Measurements from ENCODE around the gene TRAF5.
A peak's percentile ranks its signal among the peaks of the same experiment; 100 is the strongest.
"Not testable (repeated sequence)": the region's sequence is repeated elsewhere in the genome, so short reads cannot be mapped to it uniquely, and the experiment has no call there.

Gene TRAF5, protein sequence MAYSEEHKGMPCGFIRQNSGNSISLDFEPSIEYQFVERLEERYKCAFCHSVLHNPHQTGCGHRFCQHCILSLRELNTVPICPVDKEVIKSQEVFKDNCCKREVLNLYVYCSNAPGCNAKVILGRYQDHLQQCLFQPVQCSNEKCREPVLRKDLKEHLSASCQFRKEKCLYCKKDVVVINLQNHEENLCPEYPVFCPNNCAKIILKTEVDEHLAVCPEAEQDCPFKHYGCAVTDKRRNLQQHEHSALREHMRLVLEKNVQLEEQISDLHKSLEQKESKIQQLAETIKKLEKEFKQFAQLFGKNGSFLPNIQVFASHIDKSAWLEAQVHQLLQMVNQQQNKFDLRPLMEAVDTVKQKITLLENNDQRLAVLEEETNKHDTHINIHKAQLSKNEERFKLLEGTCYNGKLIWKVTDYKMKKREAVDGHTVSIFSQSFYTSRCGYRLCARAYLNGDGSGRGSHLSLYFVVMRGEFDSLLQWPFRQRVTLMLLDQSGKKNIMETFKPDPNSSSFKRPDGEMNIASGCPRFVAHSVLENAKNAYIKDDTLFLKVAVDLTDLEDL

GRCh38 chr1:211326528-211327345, at the start of gene TRAF5:
Gene TRAF5, plus strand, starts transcription at chr1:211326833. Its CDS starts 26,407 bp downstream, at chr1:211353240.
- DNase-seq: peak; percentile 38 to 55

DNA sequence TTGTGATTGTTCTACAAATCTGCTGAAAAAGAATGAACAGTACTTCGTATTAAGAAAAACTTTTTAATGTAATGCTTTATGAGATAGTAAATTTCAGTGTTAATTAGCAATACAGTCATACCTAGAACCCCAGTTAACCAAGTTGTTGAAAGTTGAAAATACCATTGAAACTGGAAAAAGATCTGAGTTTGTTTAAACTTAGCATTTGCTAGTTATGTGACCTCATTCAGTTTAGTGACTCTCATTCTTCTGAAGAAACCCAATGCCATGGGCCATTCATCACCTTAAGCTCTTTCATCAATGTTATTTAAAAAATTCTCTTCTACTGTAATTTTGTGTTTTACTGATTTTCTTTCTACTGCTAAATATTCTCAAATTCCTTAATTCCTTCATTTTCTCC, 47.3 kb upstream of the TRAF5 start:
- no peak for DNase-seq

- DNase-seq: no peak
Observed at GRCh38 chr1:211280910-211281309, 45.7 kb upstream of the TRAF5 start.

GRCh38 chr1:211281320-211282022, 45.2 kb upstream of the TRAF5 start:
- DNase-seq: no peak

DNA sequence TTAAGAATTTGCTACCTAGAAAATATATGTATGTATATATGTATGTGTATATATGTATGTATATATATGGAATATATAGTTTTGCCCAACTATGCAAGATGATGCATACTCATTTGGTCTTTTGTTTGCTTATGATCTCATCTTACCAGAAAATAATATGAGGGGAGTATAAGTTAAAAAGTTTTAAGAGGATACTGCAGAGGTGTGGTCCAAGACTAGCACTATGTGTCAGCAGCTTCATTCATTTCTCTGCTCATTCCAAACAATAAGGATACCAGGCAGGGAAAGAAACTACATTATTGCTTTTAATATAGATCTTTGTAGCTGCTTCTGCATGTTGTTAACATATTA, 44.6 kb upstream of the TRAF5 start:
- no peak for DNase-seq

DNA sequence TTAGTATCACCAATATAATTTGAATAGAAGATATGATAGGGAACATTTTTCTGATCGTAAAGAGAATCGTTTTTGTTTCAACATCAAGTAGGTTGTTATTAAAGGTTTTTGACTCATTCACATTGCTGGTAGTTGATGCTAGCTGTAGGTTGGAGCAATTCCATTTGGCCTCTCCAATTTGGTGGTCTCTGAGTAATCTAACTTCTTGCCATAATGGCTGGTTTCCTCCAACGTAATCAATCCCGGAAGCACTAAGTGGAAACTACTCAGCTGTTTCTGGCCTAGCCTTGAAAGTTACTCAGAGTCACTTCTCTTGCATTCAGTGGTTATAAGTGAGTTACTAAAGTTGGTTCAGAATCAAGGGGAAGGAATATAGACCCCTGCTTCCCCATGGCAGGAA, 41.4 kb upstream of the TRAF5 start:
- DNase-seq: no peak

- no peak for DNase-seq
Observed at GRCh38 chr1:211287218-211287617, 39.4 kb upstream of the TRAF5 start.

- DNase-seq: no peak
Observed at GRCh38 chr1:211292411-211292810, 34.2 kb upstream of the TRAF5 start.

DNA sequence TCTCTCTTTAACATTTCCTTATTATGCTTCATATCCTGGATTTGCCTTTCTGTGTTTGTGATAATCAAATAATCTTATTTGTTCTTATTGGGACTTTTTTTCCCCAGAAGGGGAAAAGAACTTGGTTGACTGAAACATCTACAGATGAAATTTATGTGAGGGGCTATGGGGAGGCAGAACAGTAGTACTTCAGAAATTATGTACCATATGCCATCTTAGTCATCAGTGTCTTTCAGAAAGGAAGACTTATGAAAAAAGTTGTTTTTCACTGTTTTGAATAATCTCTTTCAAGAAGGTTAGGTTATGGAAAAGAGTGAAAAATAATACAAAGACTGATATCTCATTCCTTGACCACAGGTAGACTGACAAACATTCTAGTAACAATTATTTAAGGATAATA, 30.2 kb upstream of the TRAF5 start:
- DNase-seq: no peak

DNA sequence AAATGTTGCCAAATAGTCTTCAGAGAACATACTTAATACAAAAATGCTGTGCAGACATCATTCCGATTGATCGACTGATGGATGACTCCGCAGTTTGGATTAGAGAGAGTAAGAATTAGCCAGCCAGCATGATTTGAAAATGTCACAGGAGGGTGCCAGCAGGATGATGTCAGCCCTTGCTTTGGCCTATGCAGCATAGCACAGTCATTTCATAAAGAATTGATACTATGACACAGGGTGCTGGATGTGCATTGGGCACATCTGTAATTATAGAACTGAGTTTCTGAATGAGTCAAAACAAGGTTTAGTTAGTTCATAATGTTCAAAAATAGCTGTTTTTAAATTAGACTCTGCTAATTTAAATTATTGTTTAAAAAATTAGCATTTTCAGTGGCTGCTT, 21.6 kb upstream of the TRAF5 start:
- DNase-seq: no peak

GRCh38 chr1:211309617-211310016, 17.0 kb upstream of the TRAF5 start:
- no peak for DNase-seq

DNA sequence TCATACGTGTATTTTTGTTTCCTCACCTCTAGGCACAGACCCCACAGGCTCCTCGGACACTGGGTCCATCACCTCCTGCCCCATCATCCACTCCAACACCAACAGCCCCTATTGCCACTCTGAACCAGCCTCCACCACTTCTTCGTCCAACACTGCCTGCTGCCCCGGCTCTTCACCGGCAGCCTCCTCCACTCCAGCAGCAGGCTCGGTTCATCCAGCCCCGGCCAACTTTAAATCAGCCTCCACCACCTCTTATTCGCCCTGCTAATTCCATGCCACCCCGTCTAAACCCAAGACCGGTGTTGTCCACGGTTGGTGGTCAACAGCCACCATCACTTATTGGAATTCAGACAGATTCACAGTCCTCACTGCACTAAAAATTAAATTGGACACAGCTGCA, 13.2 kb upstream of the TRAF5 start:
- DNase-seq: no peak

GRCh38 chr1:211318576-211319280, 7.9 kb upstream of the TRAF5 start:
- no peak for DNase-seq

DNA sequence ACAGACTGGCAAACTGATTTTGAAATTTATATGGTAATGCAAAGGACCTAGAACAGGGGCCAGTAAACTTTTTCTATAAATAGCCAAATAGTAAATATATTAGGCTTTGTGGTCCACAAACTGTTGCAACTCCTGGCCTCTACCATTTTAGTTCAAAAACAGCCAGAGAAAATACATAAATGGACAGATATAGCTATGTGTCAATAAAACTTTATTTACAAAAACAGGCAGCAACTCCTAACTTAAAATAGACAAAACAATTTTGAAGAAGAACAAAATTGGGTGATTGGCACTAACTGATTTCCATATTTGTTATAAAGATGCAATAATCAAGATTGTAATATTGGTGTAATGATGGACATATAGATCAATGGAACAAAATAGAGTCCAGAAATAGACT, 6.7 kb upstream of the TRAF5 start:
- DNase-seq: no peak

DNA sequence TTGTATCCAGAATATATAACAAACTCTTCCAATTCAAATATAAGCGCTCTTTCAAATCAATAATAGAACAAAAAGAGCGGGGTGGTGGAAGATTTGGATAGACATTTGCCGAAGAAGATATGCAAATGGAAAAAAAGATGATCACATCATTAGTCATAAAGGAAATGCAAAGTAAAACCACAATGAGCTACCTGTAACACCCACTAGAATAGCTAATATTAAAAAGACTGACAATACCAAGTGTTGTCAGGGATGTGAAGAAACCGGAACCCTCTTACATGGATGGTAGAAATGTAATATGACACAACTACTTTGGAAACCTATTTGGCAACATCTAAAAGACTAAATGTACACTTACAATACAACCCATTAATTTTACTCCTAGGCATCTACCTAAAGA, 5.7 kb upstream of the TRAF5 start:
- no peak for DNase-seq

- not testable (repeated sequence) for DNase-seq
Observed at GRCh38 chr1:211321646-211322045, 5.0 kb upstream of the TRAF5 start.

- peak; percentile 69 to 76 for DNase-seq
Observed at GRCh38 chr1:211323156-211324063, 3.2 kb upstream of the TRAF5 start.

DNA sequence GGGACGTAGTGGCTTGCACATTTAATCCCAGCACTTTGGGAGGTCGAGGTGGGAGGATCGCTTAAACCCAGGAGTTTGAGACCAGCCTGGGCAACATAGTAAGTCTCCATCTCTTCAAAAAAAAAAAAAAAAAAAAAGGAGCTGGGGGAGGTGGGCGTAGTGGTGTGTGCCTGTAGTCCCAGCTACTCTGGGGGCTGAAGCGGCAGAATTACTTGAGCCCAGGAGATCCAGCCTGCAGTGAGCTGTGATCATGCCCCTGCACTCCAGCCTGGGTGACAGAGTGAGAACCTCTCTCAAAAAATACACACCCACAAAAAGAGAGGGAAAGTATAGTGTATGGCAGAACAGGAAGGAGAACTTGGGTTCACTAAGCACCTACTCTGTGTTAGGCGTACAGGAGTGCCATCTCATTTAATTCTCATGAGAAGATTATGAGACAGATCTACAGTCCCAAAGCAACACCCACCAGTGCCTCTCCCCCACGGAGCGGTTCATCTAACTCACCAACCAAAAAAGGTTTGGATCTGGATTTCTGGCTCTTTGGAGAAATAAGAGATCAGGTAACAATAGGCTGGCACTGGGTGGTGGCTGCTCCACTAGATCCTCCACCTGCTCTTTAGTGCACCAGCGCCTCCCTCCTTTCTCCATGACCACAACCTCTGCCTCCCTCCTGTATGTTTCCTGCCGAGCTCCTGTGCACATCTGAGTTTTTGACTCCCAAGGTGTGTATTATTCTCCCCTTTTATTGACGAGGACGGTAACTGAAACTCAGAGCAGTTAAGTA, 1.4 kb upstream of the TRAF5 start:
- no peak for DNase-seq

- DNase-seq: no peak
Observed at GRCh38 chr1:211326140-211326527, 499 bp upstream of the TRAF5 start.

DNA sequence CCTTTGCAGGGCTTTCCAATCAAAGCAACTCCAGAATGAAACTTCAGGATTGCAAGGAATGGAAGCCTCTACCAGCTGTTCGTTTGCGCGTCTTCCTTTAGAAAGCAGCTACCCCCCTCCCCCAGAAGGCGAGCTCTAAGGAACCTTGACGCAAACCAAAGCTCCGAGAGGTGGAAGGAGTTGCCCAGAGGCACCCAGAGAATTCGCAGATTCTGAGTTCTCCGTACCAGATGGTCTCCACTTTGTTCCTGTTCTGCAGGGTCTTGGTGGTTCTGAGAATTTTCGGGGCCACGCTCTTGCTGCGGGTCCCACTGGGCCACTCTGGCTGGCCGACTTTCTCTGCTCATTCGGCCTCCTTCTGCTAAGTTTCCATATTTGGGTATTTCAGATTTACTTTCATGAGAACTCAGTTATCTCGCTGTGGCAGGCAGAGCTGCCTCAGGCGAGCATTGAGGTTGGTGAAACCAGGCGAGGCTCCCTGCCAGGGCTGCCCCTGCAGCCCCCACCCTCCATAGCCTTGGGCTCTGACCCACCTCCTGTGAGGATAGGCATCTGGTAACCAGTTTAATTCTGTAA, 801 bp downstream of the TRAF5 start:
- DNase-seq: peak in 1 of 2 donors; percentile 30

All from CD4-positive, alpha-beta T cell treated with Interleukin-1 beta for 1 hour (primary cell).